Smooth muscle cell (in vitro differentiated cells): ENCODE data around the gene LRRC8E. TPM values are rescaled to one million over a fixed set of nuclear protein-coding genes. Genes with fewer than 3 reads are reported as not detected.

Source experiments
- DNase-seq: peaks from one replicate; lab custom pipeline; 2025; ENCODE audit not compliant: unreplicated experiment; lab: John Stamatoyannopoulos, UW
- H2AFZ ChIP-seq: fragments of 200-600 bp; sonication (generic); 2 replicates; pipeline ENCODE4 v1.6.0; 2016; ENCODE audit warnings: antibody characterized with exemption, low read depth, mild to moderate bottlenecking
- H3F3A ChIP-seq: fragments of 200-600 bp; sonication (generic); 2 replicates; pipeline ENCODE4 v1.6.0; 2017; ENCODE audit warnings: antibody characterized with exemption, low read depth
- H3K27ac ChIP-seq: fragments of 200-600 bp; sonication (generic); 2 replicates; pipeline ENCODE4 v1.5.1; 2016; ENCODE audit warnings: low read depth, mild to moderate bottlenecking
- H3K27me3 ChIP-seq: fragments of 200-600 bp; sonication (generic); 2 replicates; pipeline ENCODE4 v1.6.1; 2016; ENCODE audit warnings: low read depth, mild to moderate bottlenecking
- H3K36me3 ChIP-seq: fragments of 200-600 bp; sonication (generic); 2 replicates; pipeline ENCODE4 v1.5.1; 2016; ENCODE audit warnings: low read depth
- H3K4me1 ChIP-seq: fragments of 200-600 bp; sonication (generic); 2 replicates; pipeline ENCODE4 v1.5.1; 2016; ENCODE audit warnings: low read depth
- H3K4me2 ChIP-seq: fragments of 200-600 bp; sonication (generic); 2 replicates; pipeline ENCODE4 v1.6.0; 2016; ENCODE audit warnings: mild to moderate bottlenecking
- H3K4me3 ChIP-seq: fragments of 200-600 bp; sonication (generic); 2 replicates; pipeline ENCODE4 v1.5.1; 2016; ENCODE audit warnings: mild to moderate bottlenecking
- H3K79me2 ChIP-seq: fragments of 200-600 bp; sonication (generic); 2 replicates; pipeline ENCODE4 v1.6.0; 2016; ENCODE audit warnings: low read depth, mild to moderate bottlenecking
- H3K9ac ChIP-seq: fragments of 200-600 bp; sonication (generic); 2 replicates; pipeline ENCODE4 v1.6.0; 2016; ENCODE audit warnings: low read depth
- H3K9me3 ChIP-seq: fragments of 200-600 bp; sonication (generic); replicated peaks from 2 replicates; pipeline ENCODE4 v1.5.1; 2016; ENCODE audit warnings: low read depth
- H4K20me1 ChIP-seq: fragments of 200-600 bp; sonication (generic); 2 replicates; pipeline ENCODE4 v1.6.0; 2016; ENCODE audit warnings: low read depth
- WGBS: methylation state at CpG from one replicate; pipeline ENCODE4 v1.1.7; 2016; ENCODE audit warnings: low lambda C conversion rate; 5-methylcytosine and 5-hydroxymethylcytosine counted together
- polyA plus RNA-seq: library from polyadenylated mRNA; unstranded; fragments of >200 nt; fragmentation: Nextera tagmentation; extraction: Ambion mirVana; gene quantifications from 2 replicates; pipeline ENCODE4 v1.2.1, GENCODE V29; 2016
- total RNA-seq: library from RNA; depleted of rRNA; stranded (reverse); fragments of >200 nt; gene quantifications from 2 replicates; pipeline ENCODE4 v1.2.3, GENCODE V29; 2014
- TF ChIP-seq, protein P1 (sequence below): fragments of 200-600 bp; sonication (generic); IDR thresholded peaks from 2 replicates; pipeline ENCODE4 v1.5.1; 2017; ENCODE audit warnings: borderline replicate concordance, mild to moderate bottlenecking, antibody characterized with exemption; ENCODE audit not compliant: insufficient read depth, poor library complexity, severe bottlenecking

Gene LRRC8E
- total and polyA plus RNA-seq, 2 experiments from 2014 or later, result 7.4 to 7.8 TPM

DNA sequence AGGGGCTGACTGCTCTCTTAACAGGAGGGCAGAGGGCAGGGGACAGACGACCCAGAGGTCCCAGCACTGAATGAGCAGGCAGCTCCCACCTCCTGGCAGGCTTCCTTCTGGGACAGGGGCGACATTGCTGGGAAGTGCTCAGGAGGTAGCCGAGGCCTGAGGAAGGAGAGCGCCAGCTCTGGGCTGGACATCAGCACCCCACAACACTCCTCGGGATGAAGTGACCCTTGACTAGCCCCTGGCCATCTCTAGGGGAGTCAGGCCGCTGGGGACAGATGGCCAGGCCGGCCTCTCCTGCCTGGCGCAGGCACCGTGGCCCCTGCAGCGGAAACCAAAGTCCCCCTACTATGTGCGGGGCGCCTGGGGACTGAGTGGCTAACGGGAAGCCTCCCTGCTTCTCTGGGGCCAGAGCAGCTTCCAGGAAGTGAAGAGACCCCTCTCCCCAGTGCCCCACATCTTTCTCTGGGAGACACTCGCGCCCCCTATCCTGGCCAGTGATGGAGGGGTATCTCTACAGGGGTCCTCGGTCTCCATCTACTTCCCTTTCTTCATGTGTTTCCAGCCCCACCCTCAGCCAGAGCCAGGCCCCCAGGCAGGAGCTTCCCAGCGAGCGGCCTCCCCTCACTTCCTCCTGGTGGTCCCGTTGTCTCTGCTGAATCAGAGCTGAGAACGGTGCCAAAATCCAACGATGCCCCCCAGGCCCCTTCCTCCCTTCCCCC, 24.2 kb upstream of the LRRC8E start:
- H3K9ac ChIP-seq, result no peak overlapping the region
- no peaks in the 10 kb centered on the region for H3K9me3 ChIP-seq
- no peaks in the 10 kb centered on the region for H3F3A ChIP-seq
- no peaks in the 10 kb centered on the region for H3K79me2 ChIP-seq
- peaks cover 79% of the 10 kb centered on the region for H3K27me3 ChIP-seq
- no peak overlapping the region for H3K4me2 ChIP-seq
- no peak for DNase-seq
- H3K27ac ChIP-seq, result no peak overlapping the region
- 87% methylated on average over 21 of the region's 21 CpGs for WGBS
- H3K4me3 ChIP-seq, result no peak overlapping the region
- no peaks in the 10 kb centered on the region for H3K36me3 ChIP-seq
- H2AFZ ChIP-seq, result no peak overlapping the region
- no peaks in the 10 kb centered on the region for H4K20me1 ChIP-seq
- TF ChIP-seq, protein P1, sequence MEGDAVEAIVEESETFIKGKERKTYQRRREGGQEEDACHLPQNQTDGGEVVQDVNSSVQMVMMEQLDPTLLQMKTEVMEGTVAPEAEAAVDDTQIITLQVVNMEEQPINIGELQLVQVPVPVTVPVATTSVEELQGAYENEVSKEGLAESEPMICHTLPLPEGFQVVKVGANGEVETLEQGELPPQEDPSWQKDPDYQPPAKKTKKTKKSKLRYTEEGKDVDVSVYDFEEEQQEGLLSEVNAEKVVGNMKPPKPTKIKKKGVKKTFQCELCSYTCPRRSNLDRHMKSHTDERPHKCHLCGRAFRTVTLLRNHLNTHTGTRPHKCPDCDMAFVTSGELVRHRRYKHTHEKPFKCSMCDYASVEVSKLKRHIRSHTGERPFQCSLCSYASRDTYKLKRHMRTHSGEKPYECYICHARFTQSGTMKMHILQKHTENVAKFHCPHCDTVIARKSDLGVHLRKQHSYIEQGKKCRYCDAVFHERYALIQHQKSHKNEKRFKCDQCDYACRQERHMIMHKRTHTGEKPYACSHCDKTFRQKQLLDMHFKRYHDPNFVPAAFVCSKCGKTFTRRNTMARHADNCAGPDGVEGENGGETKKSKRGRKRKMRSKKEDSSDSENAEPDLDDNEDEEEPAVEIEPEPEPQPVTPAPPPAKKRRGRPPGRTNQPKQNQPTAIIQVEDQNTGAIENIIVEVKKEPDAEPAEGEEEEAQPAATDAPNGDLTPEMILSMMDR, result no peak
- peaks cover 6% of the 10 kb centered on the region for H3K4me1 ChIP-seq

DNA sequence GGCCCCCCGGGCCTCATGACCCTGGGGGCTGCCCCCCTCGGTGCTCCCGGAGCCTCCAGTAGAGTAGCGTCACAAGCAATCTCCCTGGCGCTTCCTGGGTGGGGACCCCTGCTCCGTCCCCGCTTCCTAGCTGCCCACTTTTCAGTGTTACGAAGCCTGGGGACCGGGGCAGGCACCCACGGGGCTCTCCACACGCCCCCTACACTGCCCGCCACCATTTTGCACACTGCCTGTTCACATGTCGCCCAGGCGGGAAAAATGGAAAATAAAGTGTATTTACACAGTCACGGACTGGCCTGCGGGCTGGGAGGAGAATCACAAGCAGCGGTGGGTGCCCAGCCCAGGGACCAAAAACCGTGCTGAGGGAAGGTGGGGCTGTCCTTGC, 23.6 kb upstream of the LRRC8E start:
- H4K20me1 ChIP-seq, result no peaks in the 10 kb centered on the region
- H3K27me3 ChIP-seq, result peaks cover 79% of the 10 kb centered on the region
- no peak overlapping the region for H3K27ac ChIP-seq
- no peak overlapping the region for H3K4me2 ChIP-seq
- H3K9ac ChIP-seq, result no peak overlapping the region
- DNase-seq, result no peak
- no peak overlapping the region for H2AFZ ChIP-seq
- no peaks in the 10 kb centered on the region for H3F3A ChIP-seq
- H3K4me1 ChIP-seq, result peaks cover 6% of the 10 kb centered on the region
- H3K79me2 ChIP-seq, result no peaks in the 10 kb centered on the region
- TF ChIP-seq, protein P1, result no peak
- H3K4me3 ChIP-seq, result no peak overlapping the region
- H3K9me3 ChIP-seq, result no peaks in the 10 kb centered on the region
- 75% methylated on average over 16 of the region's 18 CpGs for WGBS
- H3K36me3 ChIP-seq, result no peaks in the 10 kb centered on the region

DNA sequence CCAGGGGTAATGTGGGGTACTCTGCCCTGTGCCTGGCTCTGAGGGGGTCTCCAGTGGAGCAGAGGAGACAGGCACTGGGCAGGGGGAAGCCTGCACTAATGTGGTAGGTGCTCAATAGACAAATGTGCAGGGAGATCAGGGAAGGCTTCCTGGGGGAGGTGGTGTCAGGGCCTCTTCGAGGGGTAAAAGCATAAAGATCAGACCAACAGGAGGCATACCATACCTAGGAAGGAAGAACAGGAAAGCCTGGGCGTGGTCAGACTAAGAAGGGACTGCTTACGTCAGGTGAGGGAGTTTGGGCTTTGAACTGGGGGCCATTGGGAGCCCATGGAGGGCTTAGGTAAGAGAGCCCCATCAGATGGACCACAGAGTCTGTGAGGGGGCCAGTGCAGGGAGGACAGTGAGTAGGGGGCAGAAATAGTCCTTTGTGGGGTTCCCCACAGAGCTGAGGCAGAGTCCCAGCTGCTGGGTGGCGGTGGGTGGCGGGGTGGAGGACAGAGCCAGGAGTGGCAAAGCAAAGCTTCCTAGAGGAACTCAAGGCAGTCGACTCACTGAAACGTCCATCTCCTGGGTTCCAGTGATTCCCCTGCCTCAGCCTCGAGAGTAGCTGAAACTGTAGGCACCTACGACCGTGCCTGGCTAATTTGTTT, 22.9 kb upstream of the LRRC8E start:
- peaks cover 78% of the 10 kb centered on the region for H3K27me3 ChIP-seq
- H3F3A ChIP-seq, result no peaks in the 10 kb centered on the region
- TF ChIP-seq, protein P1, result no peak
- no peaks in the 10 kb centered on the region for H3K79me2 ChIP-seq
- no peak overlapping the region for H3K9ac ChIP-seq
- H3K9me3 ChIP-seq, result no peaks in the 10 kb centered on the region
- no peak overlapping the region for H3K4me2 ChIP-seq
- no peak for DNase-seq
- 61% methylated on average over 10 of the region's 10 CpGs for WGBS
- H3K36me3 ChIP-seq, result no peaks in the 10 kb centered on the region
- no peaks in the 10 kb centered on the region for H4K20me1 ChIP-seq
- no peak overlapping the region for H3K27ac ChIP-seq
- H2AFZ ChIP-seq, result no peak overlapping the region
- H3K4me1 ChIP-seq, result peaks cover 6% of the 10 kb centered on the region
- H3K4me3 ChIP-seq, result no peak overlapping the region
